Measurements from ENCODE around the gene MAP3K1. TPM values are rescaled to one million over a fixed set of nuclear protein-coding genes. Genes with fewer than 3 reads are reported as not detected.

Gene MAP3K1
- total RNA-seq, 4 donors from 2014 or later, result 4.2 to 6.8 (median 5.4) TPM

DNA sequence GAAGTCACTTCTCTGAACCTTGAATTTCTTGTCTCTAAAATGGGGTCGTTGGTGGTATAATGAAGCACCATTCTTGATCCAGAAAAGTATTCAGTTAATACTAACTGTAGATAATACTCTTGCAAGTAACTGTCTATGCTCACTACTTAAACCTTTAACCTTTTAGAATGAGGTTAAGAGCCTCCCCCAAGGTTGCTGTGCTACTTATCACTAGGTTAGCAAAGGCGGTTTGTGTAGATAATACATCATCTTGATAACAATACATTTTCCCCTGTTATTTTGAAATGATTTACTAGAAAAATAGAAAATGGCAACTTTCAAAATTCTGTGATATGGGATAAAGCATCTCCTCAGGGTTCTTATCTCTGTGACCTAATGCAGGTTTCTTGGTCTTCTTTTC, 12.6 kb downstream of the MAP3K1 start:
- DNase-seq, result no peak
- Histone ChIP-seq H3K4me1 (peaks cover 42 to 44% of the 10 kb centered on the region in 2 donors), H3K27ac (no peak overlapping the region), H3K9me3 (no peaks in the 10 kb centered on the region), H3K36me3 (no peaks in the 10 kb centered on the region), H3K4me3 (no peak overlapping the region), H3K27me3 (no peaks in the 10 kb centered on the region)
- ATAC-seq, result no peak
- TF ChIP-seq, protein P1, sequence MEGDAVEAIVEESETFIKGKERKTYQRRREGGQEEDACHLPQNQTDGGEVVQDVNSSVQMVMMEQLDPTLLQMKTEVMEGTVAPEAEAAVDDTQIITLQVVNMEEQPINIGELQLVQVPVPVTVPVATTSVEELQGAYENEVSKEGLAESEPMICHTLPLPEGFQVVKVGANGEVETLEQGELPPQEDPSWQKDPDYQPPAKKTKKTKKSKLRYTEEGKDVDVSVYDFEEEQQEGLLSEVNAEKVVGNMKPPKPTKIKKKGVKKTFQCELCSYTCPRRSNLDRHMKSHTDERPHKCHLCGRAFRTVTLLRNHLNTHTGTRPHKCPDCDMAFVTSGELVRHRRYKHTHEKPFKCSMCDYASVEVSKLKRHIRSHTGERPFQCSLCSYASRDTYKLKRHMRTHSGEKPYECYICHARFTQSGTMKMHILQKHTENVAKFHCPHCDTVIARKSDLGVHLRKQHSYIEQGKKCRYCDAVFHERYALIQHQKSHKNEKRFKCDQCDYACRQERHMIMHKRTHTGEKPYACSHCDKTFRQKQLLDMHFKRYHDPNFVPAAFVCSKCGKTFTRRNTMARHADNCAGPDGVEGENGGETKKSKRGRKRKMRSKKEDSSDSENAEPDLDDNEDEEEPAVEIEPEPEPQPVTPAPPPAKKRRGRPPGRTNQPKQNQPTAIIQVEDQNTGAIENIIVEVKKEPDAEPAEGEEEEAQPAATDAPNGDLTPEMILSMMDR (IDR thresholded peaks at IDR 0.05 in 4 of 5, conservative IDR thresholded peaks at IDR 0.05 in 1 of 5), result no peak
- TF ChIP-seq POLR2A (IDR thresholded peaks at IDR 0.05), result no peak
- intact Hi-C loops (cut with DNase I; ENCODE audit: low total_unique reads), result no loop called here
- in situ Hi-C loops (cut with MboI; ENCODE audit: low sequenced_read_pairs in 4 of 4), result loop anchor here in 2 of 4 donors (10.0 to 25.0 kb wide), 2 partner anchors 553 to 891 kb away; no protein-coding TSS in a partner anchor

DNA sequence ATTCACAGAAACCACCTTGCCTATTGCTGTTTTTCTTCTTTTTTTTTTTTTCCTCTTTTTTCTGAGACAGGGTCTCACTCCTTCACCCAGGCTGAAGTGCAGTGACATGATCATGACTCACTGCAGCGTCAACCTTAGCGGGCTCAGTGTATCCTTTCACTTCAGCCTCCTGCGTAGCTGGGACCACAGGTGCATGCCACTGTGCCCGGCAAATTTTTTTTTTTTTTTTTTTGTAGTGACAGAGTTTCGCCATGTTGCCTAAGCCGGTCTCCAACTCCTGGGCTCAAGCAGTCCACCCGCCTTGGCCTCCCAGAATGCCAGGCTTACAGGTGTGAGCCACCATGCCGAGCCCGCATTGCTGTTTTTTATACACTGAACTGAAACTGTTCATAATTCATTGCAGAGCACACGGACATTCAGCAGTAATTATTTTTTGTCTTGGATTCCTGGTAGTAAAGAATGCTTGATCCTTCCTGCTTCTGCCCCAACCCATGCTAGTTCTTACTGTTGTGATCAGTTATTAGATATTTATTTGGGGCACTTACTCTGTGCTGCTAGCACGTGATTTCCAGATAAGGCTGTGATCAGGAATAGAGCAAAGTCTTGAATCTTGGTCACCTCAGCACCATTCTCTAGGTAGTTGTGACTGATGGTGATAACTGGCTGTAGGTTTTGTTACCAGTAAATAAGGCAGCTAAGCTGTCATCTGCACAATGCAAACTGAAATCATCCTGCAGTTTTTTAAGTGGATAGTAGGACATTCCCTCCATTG, 14.0 kb downstream of the MAP3K1 start:
- H3K4me1 ChIP-seq, result peaks cover 41 to 52% of the 10 kb centered on the region in 2 donors
- DNase-seq, result no peak
- in situ Hi-C loops (cut with MboI; ENCODE audit: low sequenced_read_pairs in 4 of 4), result loop anchor here in 2 of 4 donors (10.0 to 25.0 kb wide), 2 partner anchors 555 to 892 kb away; no protein-coding TSS in a partner anchor

DNA sequence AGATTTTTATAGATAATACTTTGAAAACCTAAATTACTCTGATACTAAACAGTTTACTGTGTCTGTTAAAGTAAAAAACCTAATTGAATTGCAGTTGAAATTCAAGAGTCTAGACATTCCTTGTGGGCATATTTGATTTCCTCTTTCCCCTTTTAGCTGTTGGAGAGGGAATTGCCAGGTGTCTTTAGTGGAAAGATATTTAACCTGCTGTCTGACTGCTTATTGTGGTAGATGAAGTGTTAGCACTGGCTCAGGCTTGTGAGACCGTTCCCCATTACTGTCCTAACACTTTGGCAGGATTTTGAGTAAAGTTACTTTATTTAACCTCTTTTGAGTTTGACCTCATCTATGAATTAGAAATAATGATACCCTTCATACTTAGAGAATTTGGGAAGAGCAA, 16.4 kb downstream of the MAP3K1 start:
- ATAC-seq (no peak), DNase-seq (no peak)
- intact Hi-C loops (cut with DNase I; ENCODE audit: low total_unique reads) (no loop called here), in situ Hi-C loops (cut with MboI; ENCODE audit: low sequenced_read_pairs in 4 of 4) (loop anchor here in 1 of 4 donors (25.0 kb wide), 1 partner anchor 894 kb away; no protein-coding TSS in a partner anchor)
- Histone ChIP-seq H3K4me3 (no peak overlapping the region), H3K36me3 (no peaks in the 10 kb centered on the region), H3K27ac (no peak overlapping the region), H3K4me1 (peaks cover 44 to 54% of the 10 kb centered on the region in 2 donors), H3K27me3 (no peaks in the 10 kb centered on the region), H3K9me3 (no peaks in the 10 kb centered on the region)
- no peak for TF ChIP-seq POLR2A (IDR thresholded peaks at IDR 0.05)
- TF ChIP-seq, protein P1 (IDR thresholded peaks at IDR 0.05 in 4 of 5, conservative IDR thresholded peaks at IDR 0.05 in 1 of 5), result no peak

More for the DNA sequence above, 14.0 kb downstream of the MAP3K1 start:
- intact Hi-C loops (cut with DNase I; ENCODE audit: low total_unique reads), result no loop called here
- H3K27ac ChIP-seq, result no peak overlapping the region
- ATAC-seq, result no peak
- H3K4me3 ChIP-seq, result no peak overlapping the region
- H3K9me3 ChIP-seq, result no peaks in the 10 kb centered on the region
- H3K27me3 ChIP-seq, result no peaks in the 10 kb centered on the region
- TF ChIP-seq POLR2A (IDR thresholded peaks at IDR 0.05), result no peak
- TF ChIP-seq, protein P1 (IDR thresholded peaks at IDR 0.05 in 4 of 5, conservative IDR thresholded peaks at IDR 0.05 in 1 of 5), result no peak
- no peaks in the 10 kb centered on the region for H3K36me3 ChIP-seq

GRCh38 chr5:56833325-56833724, 18.0 kb downstream of the MAP3K1 start:
- in situ Hi-C loops (cut with MboI; ENCODE audit: low sequenced_read_pairs in 4 of 4) (loop anchor here in 1 of 4 donors (25.0 kb wide), 1 partner anchor 896 kb away; no protein-coding TSS in a partner anchor), intact Hi-C loops (cut with DNase I; ENCODE audit: low total_unique reads) (no loop called here)
- TF ChIP-seq, protein P1 (IDR thresholded peaks at IDR 0.05 in 4 of 5, conservative IDR thresholded peaks at IDR 0.05 in 1 of 5), result no peak
- TF ChIP-seq POLR2A (IDR thresholded peaks at IDR 0.05), result no peak
- H3K27me3 ChIP-seq, result no peaks in the 10 kb centered on the region
- no peaks in the 10 kb centered on the region for H3K9me3 ChIP-seq
- ATAC-seq (no peak), DNase-seq (no peak)
- no peaks in the 10 kb centered on the region for H3K36me3 ChIP-seq
- H3K4me1 ChIP-seq, result peaks cover 52 to 53% of the 10 kb centered on the region in 2 donors
- H3K4me3 ChIP-seq, result no peak overlapping the region
- no peak overlapping the region for H3K27ac ChIP-seq
